ENCODE measurements around the gene DDIT4. TPM values are rescaled to one million over a fixed set of nuclear protein-coding genes. Genes with fewer than 3 reads are reported as not detected.
A peak's percentile ranks its signal among the peaks of the same experiment; 100 is the strongest.

The DDIT4 gene
- polyA plus RNA-seq, 1 experiment = 103 TPM

DNA sequence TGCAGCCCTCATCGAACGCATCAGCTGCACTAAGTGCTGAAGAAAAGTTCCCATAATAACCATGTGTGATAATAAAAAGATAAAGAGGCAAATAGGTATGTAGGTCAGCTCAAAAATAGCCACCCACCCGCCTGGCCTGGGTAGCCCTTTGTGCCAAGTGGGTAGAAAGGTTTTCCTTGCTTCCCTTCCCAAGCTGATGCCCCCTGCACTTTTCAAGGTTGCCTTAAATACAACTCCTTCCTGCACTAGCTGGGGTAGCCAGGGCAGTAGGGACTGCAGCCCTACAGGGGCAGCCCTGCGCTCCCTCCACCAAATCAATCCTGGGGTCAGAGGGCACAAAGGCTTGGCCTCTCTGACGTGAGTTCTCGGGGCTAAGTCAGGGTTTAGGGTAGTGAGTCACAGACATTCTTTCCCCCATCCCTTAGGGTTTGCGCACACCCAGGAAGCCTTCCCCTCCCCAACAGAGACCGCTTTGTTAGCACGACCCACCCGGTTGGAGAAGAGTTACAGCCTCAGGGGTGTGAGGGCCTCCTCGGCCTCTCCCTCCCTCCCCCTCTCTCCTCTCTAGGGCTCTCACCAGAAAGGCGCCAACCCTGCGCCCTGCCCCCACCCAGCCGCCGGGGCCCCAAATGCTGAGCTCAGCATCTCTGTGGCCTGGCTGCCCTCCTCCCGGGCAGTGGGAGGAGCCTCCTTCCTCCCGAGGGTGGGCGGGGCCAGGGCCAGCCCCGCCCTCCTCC lies 13.3 kb upstream of the DDIT4 start:
- Histone ChIP-seq H3K27ac (ENCODE audit: low read depth, low read length) (peak overlapping the region; percentile 84), H3K4me3 (ENCODE audit: low read depth, low read length) (peak overlapping the region; percentile 54), H3K27me3 (ENCODE audit: control insufficient read depth, insufficient read depth, low read length) (no peaks in the 10 kb centered on the region), H3K9me3 (ENCODE audit: control insufficient read depth, insufficient read depth, low read length) (no peaks in the 10 kb centered on the region)
- TF ChIP-seq, protein P1, sequence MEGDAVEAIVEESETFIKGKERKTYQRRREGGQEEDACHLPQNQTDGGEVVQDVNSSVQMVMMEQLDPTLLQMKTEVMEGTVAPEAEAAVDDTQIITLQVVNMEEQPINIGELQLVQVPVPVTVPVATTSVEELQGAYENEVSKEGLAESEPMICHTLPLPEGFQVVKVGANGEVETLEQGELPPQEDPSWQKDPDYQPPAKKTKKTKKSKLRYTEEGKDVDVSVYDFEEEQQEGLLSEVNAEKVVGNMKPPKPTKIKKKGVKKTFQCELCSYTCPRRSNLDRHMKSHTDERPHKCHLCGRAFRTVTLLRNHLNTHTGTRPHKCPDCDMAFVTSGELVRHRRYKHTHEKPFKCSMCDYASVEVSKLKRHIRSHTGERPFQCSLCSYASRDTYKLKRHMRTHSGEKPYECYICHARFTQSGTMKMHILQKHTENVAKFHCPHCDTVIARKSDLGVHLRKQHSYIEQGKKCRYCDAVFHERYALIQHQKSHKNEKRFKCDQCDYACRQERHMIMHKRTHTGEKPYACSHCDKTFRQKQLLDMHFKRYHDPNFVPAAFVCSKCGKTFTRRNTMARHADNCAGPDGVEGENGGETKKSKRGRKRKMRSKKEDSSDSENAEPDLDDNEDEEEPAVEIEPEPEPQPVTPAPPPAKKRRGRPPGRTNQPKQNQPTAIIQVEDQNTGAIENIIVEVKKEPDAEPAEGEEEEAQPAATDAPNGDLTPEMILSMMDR (IDR thresholded peaks at IDR 0.05; ENCODE audit: low read depth, low read length) = no peak
- DNase-seq (ENCODE audit: low read depth, low spot score) = no peak
- CTCF ChIA-PET = interaction anchor here (1.0 to 1.3 kb wide), 3 partner anchors 10 to 18 kb away, joined by 3 to 7 read pairs (median 5); no protein-coding TSS in a partner anchor
- POLR2A ChIA-PET = interaction anchor here (0.5 to 4.9 kb wide), 7 partner anchors 12 to 421 kb away, joined by 3 to 63 read pairs (median 5); partner anchors contain the start of gene DDIT4

DNA sequence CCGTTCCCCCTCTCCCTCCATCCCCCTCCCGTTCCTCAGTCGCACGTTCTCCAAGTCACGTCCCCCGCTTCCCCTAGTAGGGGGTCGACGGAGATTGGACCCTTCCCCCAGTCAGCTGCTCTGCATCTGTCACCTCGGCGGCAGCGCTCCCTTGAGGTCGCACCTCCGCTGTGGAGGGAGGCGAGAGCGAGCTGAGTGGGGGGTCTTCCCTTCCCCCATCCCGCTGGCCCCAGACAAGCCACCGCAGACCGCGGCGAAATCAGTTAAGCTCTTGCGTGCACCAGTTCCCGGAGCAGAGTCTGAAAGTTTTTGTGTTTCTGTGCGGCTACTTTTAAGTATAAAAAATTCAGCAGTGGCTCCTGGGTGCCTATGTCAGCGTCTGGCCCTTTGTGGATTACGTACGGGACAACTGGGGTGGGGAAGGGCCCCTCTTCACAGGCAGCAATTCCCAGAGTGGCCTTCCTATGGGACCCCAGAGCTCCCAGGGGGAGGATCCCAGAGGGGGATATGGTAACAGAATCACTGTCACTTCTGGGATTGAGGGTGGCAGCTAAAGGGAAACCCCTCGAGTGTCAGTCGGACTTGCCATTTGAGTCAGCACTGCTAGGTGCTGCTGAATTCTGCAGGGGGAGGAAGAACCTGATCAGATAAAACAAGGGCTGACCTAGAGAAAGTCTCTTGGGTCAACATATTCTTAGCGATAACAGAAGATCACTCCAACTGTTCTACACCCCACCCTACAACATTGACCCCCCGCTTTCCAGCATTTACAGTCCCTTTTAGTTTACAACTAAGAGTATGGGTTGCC lies 12.5 kb upstream of the DDIT4 start:
- CTCF ChIA-PET = interaction anchor here (1.0 to 1.3 kb wide), 2 partner anchors 9 to 19 kb away, joined by 3 to 7 read pairs; no protein-coding TSS in a partner anchor
- peak overlapping the region; percentile 84 for H3K27ac ChIP-seq (ENCODE audit: low read depth, low read length)
- H3K9me3 ChIP-seq (ENCODE audit: control insufficient read depth, insufficient read depth, low read length) = no peaks in the 10 kb centered on the region
- POLR2A ChIA-PET = interaction anchor here (0.5 to 4.9 kb wide), 6 partner anchors 13 to 421 kb away, joined by 3 to 63 read pairs (median 4); partner anchors contain the start of gene DDIT4
- H3K27me3 ChIP-seq (ENCODE audit: control insufficient read depth, insufficient read depth, low read length) = no peaks in the 10 kb centered on the region
- DNase-seq (ENCODE audit: low read depth, low spot score) = no peak
- H3K4me3 ChIP-seq (ENCODE audit: low read depth, low read length) = peak overlapping the region; percentile 54
- TF ChIP-seq, protein P1 (IDR thresholded peaks at IDR 0.05; ENCODE audit: low read depth, low read length) = 0 out of 2 replicates have a peak, but pooled peaks have one; percentile 10

DNA sequence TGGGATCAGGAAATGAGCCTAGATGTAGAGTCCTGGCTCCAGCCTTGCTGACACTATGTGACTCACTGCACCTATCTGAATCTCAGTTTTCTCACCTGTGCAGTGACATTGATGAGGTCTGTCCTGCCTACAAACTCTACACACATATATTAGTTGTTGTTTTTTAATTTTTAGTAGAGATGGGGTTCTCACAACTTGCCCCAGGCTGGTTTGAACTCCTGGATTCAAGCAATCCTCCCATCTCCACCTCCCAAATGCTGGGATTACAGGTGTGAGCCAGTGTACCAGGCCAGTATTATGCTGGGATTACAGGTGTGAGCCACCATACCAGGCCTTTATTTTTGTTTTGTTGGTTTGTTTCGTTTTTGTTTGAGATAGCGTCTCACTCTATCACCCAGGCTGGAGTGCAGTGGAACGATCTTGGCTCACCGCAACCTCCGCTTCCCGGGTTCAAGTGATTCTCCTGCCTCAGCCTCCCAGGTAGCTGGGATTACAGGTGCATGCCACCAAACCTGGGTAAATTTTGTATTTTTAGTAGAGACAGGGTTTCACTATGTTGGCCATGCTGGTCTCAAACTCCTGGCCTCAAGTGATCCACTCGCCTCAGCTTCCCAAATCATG lies 11.8 kb upstream of the DDIT4 start:
- CTCF ChIA-PET = no interaction called here

DNA sequence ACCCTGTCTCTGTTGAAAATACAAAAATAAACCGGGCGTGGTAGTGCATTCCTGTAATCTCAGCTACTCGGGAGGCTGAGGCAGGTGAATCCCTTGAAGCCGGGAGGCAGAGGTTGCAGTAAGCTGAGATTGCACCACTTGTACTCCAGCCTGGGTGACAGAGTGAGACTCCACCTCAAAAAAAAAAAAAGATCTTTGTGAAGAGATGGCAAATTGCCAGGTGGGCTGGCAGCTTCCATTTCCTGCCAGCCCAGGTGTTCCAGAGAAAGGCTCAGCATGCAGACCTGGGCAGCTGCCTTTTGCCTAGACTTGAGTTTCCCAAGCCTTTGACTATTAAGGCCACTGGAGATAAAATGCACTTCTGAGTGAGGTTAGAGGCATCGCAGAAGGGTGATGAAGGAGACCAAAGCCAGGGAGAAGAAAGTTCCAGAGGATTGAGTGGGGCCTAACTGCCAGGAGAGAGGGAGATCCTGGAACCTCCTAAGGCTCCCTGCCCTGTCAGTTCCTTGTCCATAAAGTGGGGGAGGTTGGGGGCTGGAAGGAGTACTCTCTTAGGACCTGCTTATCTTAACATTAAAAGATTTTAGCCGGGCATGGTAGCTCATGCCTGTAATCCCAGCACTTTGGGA lies 10.0 kb upstream of the DDIT4 start:
- Histone ChIP-seq H3K4me3 (ENCODE audit: low read depth, low read length) (no peak overlapping the region), H3K27me3 (ENCODE audit: control insufficient read depth, insufficient read depth, low read length) (no peaks in the 10 kb centered on the region), H3K9me3 (ENCODE audit: control insufficient read depth, insufficient read depth, low read length) (no peaks in the 10 kb centered on the region; the same call in 1 of the 2 replicates), H3K27ac (ENCODE audit: low read depth, low read length) (no peak overlapping the region)
- DNase-seq (ENCODE audit: low read depth, low spot score) = no peak
- CTCF ChIA-PET = no interaction called here
- POLR2A ChIA-PET = interaction anchor here (1.8 kb wide), 1 partner anchor 10 kb away, joined by 5 read pairs; the partner anchor contains the start of gene DDIT4
- TF ChIP-seq, protein P1 (IDR thresholded peaks at IDR 0.05; ENCODE audit: low read depth, low read length) = no peak

More for the DNA sequence above, 11.8 kb upstream of the DDIT4 start:
- Histone ChIP-seq H3K9me3 (ENCODE audit: control insufficient read depth, insufficient read depth, low read length) (no peaks in the 10 kb centered on the region), H3K27me3 (ENCODE audit: control insufficient read depth, insufficient read depth, low read length) (no peaks in the 10 kb centered on the region), H3K27ac (ENCODE audit: low read depth, low read length) (no peak overlapping the region), H3K4me3 (ENCODE audit: low read depth, low read length) (no peak overlapping the region)
- TF ChIP-seq, protein P1 (IDR thresholded peaks at IDR 0.05; ENCODE audit: low read depth, low read length) = no peak
- POLR2A ChIA-PET = interaction anchor here (4.9 kb wide), 1 partner anchor 12 kb away, joined by 63 read pairs; the partner anchor contains the start of gene DDIT4
- DNase-seq (ENCODE audit: low read depth, low spot score) = no peak
